HG02571 (cell line): Measurements from ENCODE around the gene TAB2.
"Not testable (repeated sequence)": the region's sequence is repeated elsewhere in the genome, so short reads cannot be mapped to it uniquely, and the experiment has no call there.

Experiments
- ATAC-seq: cut with Tn5 transposase; IDR thresholded peaks from one replicate; pipeline ENCODE4 v1.9.1; 2021; ENCODE audit warnings: mild to moderate bottlenecking, moderate library complexity; ENCODE audit not compliant: unreplicated experiment

Gene TAB2

GRCh38 chr6:149456311-149457021, 139.0 kb downstream of the TAB2 start:
- no peak for ATAC-seq

GRCh38 chr6:149457316-149457884, 139.9 kb downstream of the TAB2 start:
- no peak for ATAC-seq

- ATAC-seq: no peak
Observed at GRCh38 chr6:149458196-149458595, 140.7 kb downstream of the TAB2 start.

- no peak for ATAC-seq
Observed at GRCh38 chr6:149458806-149459205, 141.3 kb downstream of the TAB2 start.

GRCh38 chr6:149459761-149460160, 142.2 kb downstream of the TAB2 start:
- ATAC-seq: no peak

- ATAC-seq: not testable (repeated sequence)
Observed at GRCh38 chr6:149460249-149460648, 142.7 kb downstream of the TAB2 start.
